HepG2 (cell line): ENCODE measurements around the gene DLX6. TPM values are rescaled to one million over a fixed set of nuclear protein-coding genes. Genes with fewer than 3 reads are reported as not detected.

Source experiments
- ATF7-NPFF ChIP-seq: sonication (generic); formaldehyde crosslinking; IDR thresholded peaks from 2 replicates; pipeline ENCODE4 v1.8.1; 2023; ENCODE audit warnings: mild to moderate bottlenecking, low read depth, missing genetic modification reagents, moderate library complexity
- BORCS8-MEF2B ChIP-seq: sonication (generic); formaldehyde crosslinking; IDR thresholded peaks from 2 replicates; pipeline ENCODE4 v1.8.0; 2022; ENCODE audit warnings: mild to moderate bottlenecking, missing genetic modification reagents
- CHD2 ChIP-seq: IDR thresholded peaks from 2 replicates; pipeline ENCODE4 v1.6.1; 2011; ENCODE audit warnings: low read depth, low read length, improper control_type of control experiment
- ETV5 ChIP-seq: IDR thresholded peaks from 2 replicates; pipeline ENCODE4 v1.6.1; 2018; ENCODE audit warnings: missing biosample characterization, missing genetic modification reagents, inconsistent platforms, borderline replicate concordance
- FOSL2 ChIP-seq: sonication (generic); formaldehyde crosslinking; IDR thresholded peaks from 2 replicates; pipeline ENCODE4 v1.4.0; 2020; ENCODE audit warnings: missing genetic modification reagents
- FOXK1 ChIP-seq: sonication (generic); formaldehyde crosslinking; IDR thresholded peaks from 2 replicates; pipeline ENCODE4 v1.4.0; 2020; ENCODE audit warnings: low read depth, missing genetic modification reagents, borderline replicate concordance
- FOXO1 ChIP-seq: sonication (generic); formaldehyde crosslinking; IDR thresholded peaks from 2 replicates; pipeline ENCODE4 v1.4.0; 2020; ENCODE audit warnings: missing genetic modification reagents
- HNRNPH1 ChIP-seq: fragments of 200-400 bp; formaldehyde crosslinking; optimal IDR thresholded peaks from 2 replicates; pipeline ENCODE3; 2017; ENCODE audit warnings: mild to moderate bottlenecking, low read depth, low read length
- MATR3 ChIP-seq: sonication (generic); formaldehyde crosslinking; IDR thresholded peaks from 2 replicates; pipeline ENCODE4 v1.4.0; 2020; ENCODE audit warnings: missing genetic modification reagents
- POLR2AphosphoS5 ChIP-seq: IDR thresholded peaks from 2 replicates; pipeline ENCODE4 v1.6.1; 2012; ENCODE audit warnings: low read depth, low read length
- ZKSCAN8 ChIP-seq: IDR thresholded peaks from 2 replicates; pipeline ENCODE4 v1.6.1; 2016; ENCODE audit warnings: borderline replicate concordance, missing genetic modification reagents, missing compliant biosample characterization
- ZNF121 ChIP-seq: sonication (generic); formaldehyde crosslinking; IDR thresholded peaks from 2 replicates; pipeline ENCODE4 v1.5.0; 2020; ENCODE audit warnings: mild to moderate bottlenecking, missing genetic modification reagents
- ZNF230 ChIP-seq: sonication (generic); formaldehyde crosslinking; IDR thresholded peaks from 2 replicates; pipeline ENCODE4 v1.4.0; 2020; ENCODE audit warnings: mild to moderate bottlenecking, missing genetic modification reagents
- ZNF317 ChIP-seq: sonication (generic); formaldehyde crosslinking; IDR thresholded peaks from 2 replicates; pipeline ENCODE4 v1.5.0; 2020; ENCODE audit warnings: mild to moderate bottlenecking, missing genetic modification reagents
- ZNF350 ChIP-seq: sonication (generic); formaldehyde crosslinking; IDR thresholded peaks from 2 replicates; pipeline ENCODE4 v1.4.0; 2020; ENCODE audit warnings: mild to moderate bottlenecking, low read depth, missing genetic modification reagents, borderline replicate concordance
- ZNF557 ChIP-seq: sonication (generic); formaldehyde crosslinking; IDR thresholded peaks from 2 replicates; pipeline ENCODE4 v1.4.0; 2020; ENCODE audit warnings: missing genetic modification reagents
- ZNF749 ChIP-seq: sonication (generic); formaldehyde crosslinking; IDR thresholded peaks from 2 replicates; pipeline ENCODE4 v1.8.0; 2022; ENCODE audit warnings: mild to moderate bottlenecking, missing genetic modification reagents, moderate library complexity, borderline replicate concordance
- ZNF781 ChIP-seq: sonication (generic); formaldehyde crosslinking; IDR thresholded peaks from 2 replicates; pipeline ENCODE4 v1.5.1; 2020; ENCODE audit warnings: borderline replicate concordance, mild to moderate bottlenecking, missing genetic modification reagents; ENCODE audit errors: not compliant biosample characterization
- ZNF788 ChIP-seq: sonication (generic); formaldehyde crosslinking; IDR thresholded peaks from 2 replicates; pipeline ENCODE4 v1.5.0; 2020; ENCODE audit warnings: mild to moderate bottlenecking, missing genetic modification reagents, borderline replicate concordance
- ZNF83 ChIP-seq: sonication (generic); formaldehyde crosslinking; IDR thresholded peaks from 2 replicates; pipeline ENCODE4 v1.4.0; 2020; ENCODE audit warnings: missing genetic modification reagents, mild to moderate bottlenecking, borderline replicate concordance
- polyA plus RNA-seq, 8 experiments: library from polyadenylated mRNA; depleted of rRNA in 3 of 8; stranded (reverse) in 7 of 8; unstranded in 1 of 8; fragments of >200 nt; fragmentation: Illumina TruSeq in 4 of 8; extraction: Trizol in 4 of 8; gene quantifications; 2 replicates each; pipeline versions ENCODE4 v1.2.1 to v1.2.3, GENCODE V29; 2011 to 2016; ENCODE audit warnings: low read depth in 4 of 8, missing spikeins in 1 of 8, mixed read lengths in 1 of 8; ENCODE audit not compliant: insufficient read depth in 1 of 8
- total RNA-seq, 5 experiments: library from RNA; depleted of rRNA; stranded (reverse); fragments of >200 nt; fragmentation: Illumina TruSeq; extraction: Trizol; gene quantifications; 2 replicates each; pipeline ENCODE4 v1.2.3, GENCODE V29; 2016; ENCODE audit warnings: low read depth in 1 of 5
- TF ChIP-seq, protein P1 (sequence below): sonication (generic); formaldehyde crosslinking; IDR thresholded peaks from 2 replicates; pipeline ENCODE4 v1.4.0; 2020; ENCODE audit warnings: low read depth, mild to moderate bottlenecking, missing genetic modification reagents
- TF ChIP-seq, protein P2 (sequence below): sonication (generic); formaldehyde crosslinking; IDR thresholded peaks from 2 replicates; pipeline ENCODE4 v1.8.1; 2022; ENCODE audit warnings: low read depth, mild to moderate bottlenecking, missing genetic modification reagents
- TF ChIP-seq, protein P3 (sequence below): sonication (generic); formaldehyde crosslinking; IDR thresholded peaks from 2 replicates; pipeline ENCODE4 v1.5.1; 2020; ENCODE audit warnings: mild to moderate bottlenecking, missing genetic modification reagents, borderline replicate concordance

Gene DLX6
- total and polyA plus RNA-seq, 2 of the 13 experiments (the other 11 are each of a cell fraction or from before 2014, with no cell fraction given) = 3.5 to 5.5 TPM

DNA sequence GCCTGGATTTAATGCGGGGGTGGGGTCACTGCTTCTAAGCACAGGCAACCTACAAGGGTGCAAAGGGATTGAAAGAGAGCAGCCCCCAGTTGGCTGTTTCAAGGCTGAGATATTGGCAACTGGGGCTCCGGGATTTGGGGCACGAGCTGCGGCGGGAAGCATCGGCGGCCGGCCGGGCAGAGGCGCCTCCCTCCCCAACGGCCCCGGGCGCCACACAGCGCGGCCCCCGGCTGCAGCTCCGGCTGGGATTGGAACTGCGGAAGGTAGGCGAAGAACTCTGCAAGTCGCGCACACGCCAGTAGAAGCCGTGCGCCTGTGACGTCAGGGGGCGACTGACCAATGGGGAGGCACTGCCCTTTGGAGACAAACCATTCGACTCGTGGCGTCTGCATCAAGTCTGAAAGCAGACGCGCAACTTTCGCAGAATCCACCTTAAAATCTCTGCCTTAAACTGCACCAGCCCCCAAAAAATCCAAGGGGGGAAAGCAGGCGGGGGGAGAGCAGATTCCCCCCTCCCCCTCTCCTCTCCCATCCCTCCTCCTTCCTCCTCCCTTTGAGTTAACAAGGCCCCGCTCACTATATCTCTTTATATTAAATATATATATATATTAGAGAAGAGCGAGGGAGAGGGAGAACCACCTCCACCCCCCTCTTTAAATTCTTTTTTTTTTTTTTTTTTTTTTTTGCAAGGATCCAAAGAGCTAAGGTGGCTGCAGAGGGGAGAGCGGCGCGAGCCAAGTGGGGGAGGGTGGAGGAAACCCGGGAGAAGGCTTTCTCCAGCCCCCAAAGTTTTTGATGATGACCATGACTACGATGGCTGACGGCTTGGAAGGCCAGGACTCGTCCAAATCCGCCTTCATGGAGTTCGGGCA, at the start of gene DLX6 (continued):
- TF ChIP-seq, protein P1, sequence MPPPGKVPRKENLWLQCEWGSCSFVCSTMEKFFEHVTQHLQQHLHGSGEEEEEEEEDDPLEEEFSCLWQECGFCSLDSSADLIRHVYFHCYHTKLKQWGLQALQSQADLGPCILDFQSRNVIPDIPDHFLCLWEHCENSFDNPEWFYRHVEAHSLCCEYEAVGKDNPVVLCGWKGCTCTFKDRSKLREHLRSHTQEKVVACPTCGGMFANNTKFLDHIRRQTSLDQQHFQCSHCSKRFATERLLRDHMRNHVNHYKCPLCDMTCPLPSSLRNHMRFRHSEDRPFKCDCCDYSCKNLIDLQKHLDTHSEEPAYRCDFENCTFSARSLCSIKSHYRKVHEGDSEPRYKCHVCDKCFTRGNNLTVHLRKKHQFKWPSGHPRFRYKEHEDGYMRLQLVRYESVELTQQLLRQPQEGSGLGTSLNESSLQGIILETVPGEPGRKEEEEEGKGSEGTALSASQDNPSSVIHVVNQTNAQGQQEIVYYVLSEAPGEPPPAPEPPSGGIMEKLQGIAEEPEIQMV = peak; percentile 63; the same call in 1 of the 2 replicates
- TF ChIP-seq FOXK1 (CRISPR knock-in tag) = no peak; the same call in 1 of the 2 replicates
- TF ChIP-seq, protein P2, sequence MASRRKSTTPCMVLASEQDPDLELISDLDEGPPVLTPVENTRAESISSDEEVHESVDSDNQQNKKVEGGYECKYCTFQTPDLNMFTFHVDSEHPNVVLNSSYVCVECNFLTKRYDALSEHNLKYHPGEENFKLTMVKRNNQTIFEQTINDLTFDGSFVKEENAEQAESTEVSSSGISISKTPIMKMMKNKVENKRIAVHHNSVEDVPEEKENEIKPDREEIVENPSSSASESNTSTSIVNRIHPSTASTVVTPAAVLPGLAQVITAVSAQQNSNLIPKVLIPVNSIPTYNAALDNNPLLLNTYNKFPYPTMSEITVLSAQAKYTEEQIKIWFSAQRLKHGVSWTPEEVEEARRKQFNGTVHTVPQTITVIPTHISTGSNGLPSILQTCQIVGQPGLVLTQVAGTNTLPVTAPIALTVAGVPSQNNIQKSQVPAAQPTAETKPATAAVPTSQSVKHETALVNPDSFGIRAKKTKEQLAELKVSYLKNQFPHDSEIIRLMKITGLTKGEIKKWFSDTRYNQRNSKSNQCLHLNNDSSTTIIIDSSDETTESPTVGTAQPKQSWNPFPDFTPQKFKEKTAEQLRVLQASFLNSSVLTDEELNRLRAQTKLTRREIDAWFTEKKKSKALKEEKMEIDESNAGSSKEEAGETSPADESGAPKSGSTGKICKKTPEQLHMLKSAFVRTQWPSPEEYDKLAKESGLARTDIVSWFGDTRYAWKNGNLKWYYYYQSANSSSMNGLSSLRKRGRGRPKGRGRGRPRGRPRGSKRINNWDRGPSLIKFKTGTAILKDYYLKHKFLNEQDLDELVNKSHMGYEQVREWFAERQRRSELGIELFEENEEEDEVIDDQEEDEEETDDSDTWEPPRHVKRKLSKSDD = peak; percentile 93
- no peak for TF ChIP-seq ZNF317 (CRISPR knock-in tag)
- peak; percentile 35; the same call in 1 of the 2 replicates for TF ChIP-seq CHD2
- no peak for TF ChIP-seq FOSL2 (CRISPR knock-in tag)
- no peak for TF ChIP-seq ZNF230
- TF ChIP-seq ZNF121 (CRISPR knock-in tag) = no peak
- peak; percentile 63; the same call in 1 of the 2 replicates for TF ChIP-seq ZNF749
- TF ChIP-seq ZNF781 (CRISPR knock-in tag) = no peak
- TF ChIP-seq BORCS8-MEF2B (CRISPR knock-in tag) = peak; percentile 69; the same call in 1 of the 2 replicates
- no peak for TF ChIP-seq HNRNPH1
- TF ChIP-seq POLR2AphosphoS5 = peak; percentile 81
- 0 out of 2 replicates have a peak, but pooled peaks have one; percentile 45 for TF ChIP-seq ZKSCAN8 (CRISPR knock-in tag)
- TF ChIP-seq FOXO1 (CRISPR knock-in tag) = 0 out of 2 replicates have a peak, but pooled peaks have one; percentile 25
- peak; percentile 72; the same call in 1 of the 2 replicates for TF ChIP-seq ATF7-NPFF (CRISPR knock-in tag)
- peak; percentile 28; the same call in 1 of the 2 replicates for TF ChIP-seq ETV5 (CRISPR knock-in tag)
- TF ChIP-seq ZNF83 (CRISPR knock-in tag) = no peak
- TF ChIP-seq ZNF788 (CRISPR knock-in tag) = no peak; the same call in 1 of the 2 replicates
- peak; percentile 59 for TF ChIP-seq ZNF350 (CRISPR knock-in tag)
- no peak for TF ChIP-seq MATR3 (CRISPR knock-in tag)
- TF ChIP-seq, protein P3, sequence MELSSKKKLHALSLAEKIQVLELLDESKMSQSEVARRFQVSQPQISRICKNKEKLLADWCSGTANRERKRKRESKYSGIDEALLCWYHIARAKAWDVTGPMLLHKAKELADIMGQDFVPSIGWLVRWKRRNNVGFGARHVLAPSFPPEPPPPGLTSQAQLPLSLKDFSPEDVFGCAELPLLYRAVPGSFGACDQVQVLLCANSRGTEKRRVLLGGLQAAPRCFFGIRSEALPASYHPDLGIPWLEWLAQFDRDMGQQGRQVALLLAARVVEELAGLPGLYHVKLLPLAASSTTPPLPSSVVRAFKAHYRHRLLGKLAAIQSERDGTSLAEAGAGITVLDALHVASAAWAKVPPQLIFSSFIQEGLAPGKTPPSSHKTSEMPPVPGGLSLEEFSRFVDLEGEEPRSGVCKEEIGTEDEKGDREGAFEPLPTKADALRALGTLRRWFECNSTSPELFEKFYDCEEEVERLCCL (CRISPR knock-in tag) = no peak
- 0 out of 2 replicates have a peak, but pooled peaks have one; percentile 39 for TF ChIP-seq ZNF557 (CRISPR knock-in tag)
